ENCODE measurements around the gene ANKRD13A.
A peak's percentile ranks its signal among the peaks of the same experiment; 100 is the strongest.

Gene ANKRD13A

GRCh38 chr12:109961612-109962011, 37.6 kb upstream of the ANKRD13A start:
- no peaks in the 10 kb centered on the region for H3K27me3 ChIP-seq (ENCODE audit: insufficient read depth, low read length)
- no peak overlapping the region for H3K27ac ChIP-seq (ENCODE audit: low read depth, low read length)
- no peaks in the 10 kb centered on the region for H3K4me1 ChIP-seq (ENCODE audit: control insufficient read depth, insufficient read depth, low read length, unreplicated experiment)
- no peaks in the 10 kb centered on the region for H3K79me2 ChIP-seq (ENCODE audit: control insufficient read depth, insufficient read depth, low read length, unreplicated experiment)
- H3K4me3 ChIP-seq (ENCODE audit: low read depth, low read length): no peak overlapping the region
- H3K36me3 ChIP-seq (ENCODE audit: insufficient read depth, low read length): peaks cover 17% of the 10 kb centered on the region
- no peak overlapping the region for H2AFZ ChIP-seq (ENCODE audit: low read length, unreplicated experiment)

GRCh38 chr12:109962398-109962797, 36.8 kb upstream of the ANKRD13A start:
- H3K36me3 ChIP-seq (ENCODE audit: insufficient read depth, low read length): peaks cover 17% of the 10 kb centered on the region

GRCh38 chr12:109963330-109963729, 35.9 kb upstream of the ANKRD13A start:
- H2AFZ ChIP-seq (ENCODE audit: low read length, unreplicated experiment): no peak overlapping the region
- no peaks in the 10 kb centered on the region for H3K4me1 ChIP-seq (ENCODE audit: control insufficient read depth, insufficient read depth, low read length, unreplicated experiment)
- H3K27me3 ChIP-seq (ENCODE audit: insufficient read depth, low read length): no peaks in the 10 kb centered on the region
- no peaks in the 10 kb centered on the region for H3K79me2 ChIP-seq (ENCODE audit: control insufficient read depth, insufficient read depth, low read length, unreplicated experiment)
- H3K4me3 ChIP-seq (ENCODE audit: low read depth, low read length): no peak overlapping the region
- peaks cover 17% of the 10 kb centered on the region for H3K36me3 ChIP-seq (ENCODE audit: insufficient read depth, low read length)
- H3K27ac ChIP-seq (ENCODE audit: low read depth, low read length): no peak overlapping the region

More at GRCh38 chr12:109962398-109962797, 36.8 kb upstream of the ANKRD13A start:
- Histone ChIP-seq H3K27ac (ENCODE audit: low read depth, low read length) (no peak overlapping the region), H2AFZ (ENCODE audit: low read length, unreplicated experiment) (no peak overlapping the region), H3K79me2 (ENCODE audit: control insufficient read depth, insufficient read depth, low read length, unreplicated experiment) (no peaks in the 10 kb centered on the region), H3K27me3 (ENCODE audit: insufficient read depth, low read length) (no peaks in the 10 kb centered on the region), H3K4me1 (ENCODE audit: control insufficient read depth, insufficient read depth, low read length, unreplicated experiment) (no peaks in the 10 kb centered on the region), H3K4me3 (ENCODE audit: low read depth, low read length) (no peak overlapping the region)

GRCh38 chr12:109963743-109964429, 35.3 kb upstream of the ANKRD13A start:
- H3K4me1 ChIP-seq (ENCODE audit: control insufficient read depth, insufficient read depth, low read length, unreplicated experiment): no peaks in the 10 kb centered on the region
- H3K79me2 ChIP-seq (ENCODE audit: control insufficient read depth, insufficient read depth, low read length, unreplicated experiment): no peaks in the 10 kb centered on the region
- no peaks in the 10 kb centered on the region for H3K27me3 ChIP-seq (ENCODE audit: insufficient read depth, low read length)
- H3K27ac ChIP-seq (ENCODE audit: low read depth, low read length): no peak overlapping the region
- peaks cover 13% of the 10 kb centered on the region for H3K36me3 ChIP-seq (ENCODE audit: insufficient read depth, low read length)
- H3K4me3 ChIP-seq (ENCODE audit: low read depth, low read length): no peak overlapping the region
- H2AFZ ChIP-seq (ENCODE audit: low read length, unreplicated experiment): no peak overlapping the region

- no peak overlapping the region for H3K27ac ChIP-seq (ENCODE audit: low read depth, low read length)
- no peaks in the 10 kb centered on the region for H3K79me2 ChIP-seq (ENCODE audit: control insufficient read depth, insufficient read depth, low read length, unreplicated experiment)
- H3K36me3 ChIP-seq (ENCODE audit: insufficient read depth, low read length): peaks cover 12% of the 10 kb centered on the region
- no peak overlapping the region for H2AFZ ChIP-seq (ENCODE audit: low read length, unreplicated experiment)
- H3K27me3 ChIP-seq (ENCODE audit: insufficient read depth, low read length): no peaks in the 10 kb centered on the region
- H3K4me1 ChIP-seq (ENCODE audit: control insufficient read depth, insufficient read depth, low read length, unreplicated experiment): no peaks in the 10 kb centered on the region
- H3K4me3 ChIP-seq (ENCODE audit: low read depth, low read length): no peak overlapping the region
Observed at GRCh38 chr12:109966546-109966945, 32.7 kb upstream of the ANKRD13A start.

GRCh38 chr12:109967383-109968031, 31.7 kb upstream of the ANKRD13A start:
- Histone ChIP-seq H3K79me2 (ENCODE audit: control insufficient read depth, insufficient read depth, low read length, unreplicated experiment) (no peaks in the 10 kb centered on the region), H3K36me3 (ENCODE audit: insufficient read depth, low read length) (peaks cover 12% of the 10 kb centered on the region; the same call in 1 of the 2 replicates), H3K4me3 (ENCODE audit: low read depth, low read length) (no peak overlapping the region), H2AFZ (ENCODE audit: low read length, unreplicated experiment) (no peak overlapping the region), H3K4me1 (ENCODE audit: control insufficient read depth, insufficient read depth, low read length, unreplicated experiment) (no peaks in the 10 kb centered on the region), H3K27ac (ENCODE audit: low read depth, low read length) (no peak overlapping the region), H3K27me3 (ENCODE audit: insufficient read depth, low read length) (no peaks in the 10 kb centered on the region)

GRCh38 chr12:109968032-109968420, 31.2 kb upstream of the ANKRD13A start:
- no peak overlapping the region for H2AFZ ChIP-seq (ENCODE audit: low read length, unreplicated experiment)
- H3K36me3 ChIP-seq (ENCODE audit: insufficient read depth, low read length): peaks cover 10% of the 10 kb centered on the region; the same call in 1 of the 2 replicates

GRCh38 chr12:109968801-109969200, 30.4 kb upstream of the ANKRD13A start:
- no peaks in the 10 kb centered on the region for H3K79me2 ChIP-seq (ENCODE audit: control insufficient read depth, insufficient read depth, low read length, unreplicated experiment)
- H3K4me1 ChIP-seq (ENCODE audit: control insufficient read depth, insufficient read depth, low read length, unreplicated experiment): no peaks in the 10 kb centered on the region
- no peaks in the 10 kb centered on the region for H3K27me3 ChIP-seq (ENCODE audit: insufficient read depth, low read length)
- no peak overlapping the region for H3K4me3 ChIP-seq (ENCODE audit: low read depth, low read length)
- no peak overlapping the region for H3K27ac ChIP-seq (ENCODE audit: low read depth, low read length)
- H2AFZ ChIP-seq (ENCODE audit: low read length, unreplicated experiment): no peak overlapping the region
- H3K36me3 ChIP-seq (ENCODE audit: insufficient read depth, low read length): peaks cover 14% of the 10 kb centered on the region

More at GRCh38 chr12:109968032-109968420, 31.2 kb upstream of the ANKRD13A start:
- Histone ChIP-seq H3K27me3 (ENCODE audit: insufficient read depth, low read length) (no peaks in the 10 kb centered on the region), H3K79me2 (ENCODE audit: control insufficient read depth, insufficient read depth, low read length, unreplicated experiment) (no peaks in the 10 kb centered on the region), H3K27ac (ENCODE audit: low read depth, low read length) (no peak overlapping the region), H3K4me1 (ENCODE audit: control insufficient read depth, insufficient read depth, low read length, unreplicated experiment) (no peaks in the 10 kb centered on the region), H3K4me3 (ENCODE audit: low read depth, low read length) (no peak overlapping the region)

- H3K4me3 ChIP-seq (ENCODE audit: low read depth, low read length): no peak overlapping the region
- H3K4me1 ChIP-seq (ENCODE audit: control insufficient read depth, insufficient read depth, low read length, unreplicated experiment): no peaks in the 10 kb centered on the region
- peaks cover 36% of the 10 kb centered on the region for H3K36me3 ChIP-seq (ENCODE audit: insufficient read depth, low read length)
- H3K27ac ChIP-seq (ENCODE audit: low read depth, low read length): no peak overlapping the region
- no peak overlapping the region for H2AFZ ChIP-seq (ENCODE audit: low read length, unreplicated experiment)
- H3K27me3 ChIP-seq (ENCODE audit: insufficient read depth, low read length): no peaks in the 10 kb centered on the region
- no peaks in the 10 kb centered on the region for H3K79me2 ChIP-seq (ENCODE audit: control insufficient read depth, insufficient read depth, low read length, unreplicated experiment)
Observed at GRCh38 chr12:109972821-109973220, 26.4 kb upstream of the ANKRD13A start.

- no peaks in the 10 kb centered on the region for H3K79me2 ChIP-seq (ENCODE audit: control insufficient read depth, insufficient read depth, low read length, unreplicated experiment)
- H3K4me3 ChIP-seq (ENCODE audit: low read depth, low read length): no peak overlapping the region
- H2AFZ ChIP-seq (ENCODE audit: low read length, unreplicated experiment): no peak overlapping the region
- H3K27me3 ChIP-seq (ENCODE audit: insufficient read depth, low read length): no peaks in the 10 kb centered on the region
- peaks cover 54% of the 10 kb centered on the region for H3K36me3 ChIP-seq (ENCODE audit: insufficient read depth, low read length)
- H3K4me1 ChIP-seq (ENCODE audit: control insufficient read depth, insufficient read depth, low read length, unreplicated experiment): peaks cover 5% of the 10 kb centered on the region
- H3K27ac ChIP-seq (ENCODE audit: low read depth, low read length): no peak overlapping the region
Observed at GRCh38 chr12:109981311-109981710, 17.9 kb upstream of the ANKRD13A start.

GRCh38 chr12:109982210-109982609, 17.0 kb upstream of the ANKRD13A start:
- Histone ChIP-seq H3K4me3 (ENCODE audit: low read depth, low read length) (no peak overlapping the region), H3K79me2 (ENCODE audit: control insufficient read depth, insufficient read depth, low read length, unreplicated experiment) (no peaks in the 10 kb centered on the region), H3K4me1 (ENCODE audit: control insufficient read depth, insufficient read depth, low read length, unreplicated experiment) (peaks cover 5% of the 10 kb centered on the region), H3K36me3 (ENCODE audit: insufficient read depth, low read length) (peaks cover 47% of the 10 kb centered on the region), H3K27ac (ENCODE audit: low read depth, low read length) (0 out of 2 replicates have a peak overlapping the region, but pooled peaks have one; percentile 25), H2AFZ (ENCODE audit: low read length, unreplicated experiment) (no peak overlapping the region), H3K27me3 (ENCODE audit: insufficient read depth, low read length) (no peaks in the 10 kb centered on the region)

All from ACC112 (cell line).